Mesenteric fat pad (tissue), 1 donor: ENCODE data around the gene PUSL1. TPM values are rescaled to one million over a fixed set of nuclear protein-coding genes. Genes with fewer than 3 reads are reported as not detected.

Experiments
- DNase-seq: peaks from one replicate; pipeline ENCODE4 v3.0.0-alpha.2; 2020; ENCODE audit warnings: low spot score
- total RNA-seq: library from RNA; stranded (reverse); fragmentation: NEBNext Ultra II Directional; extraction: Animal tissue kit (Norgen Biotek cat#: 25700); gene quantifications from one replicate; pipeline ENCODE4 v1.2.1, GENCODE V29; 2021
- donor health status: DM: yes; HTN: yes; CAD: no.

PUSL1 gene
- total RNA-seq, 1 donor from 2014 or later, result 11.6 TPM

GRCh38 chr1:1293263-1294249 is 14.8 kb upstream of the PUSL1 start:
- DNase-seq, result no peak

- DNase-seq, result no peak
These were observed 14.0 kb upstream of the PUSL1 start for GRCh38 chr1:1294250-1294890.

- DNase-seq, result no peak
These were observed 13.1 kb upstream of the PUSL1 start for GRCh38 chr1:1295154-1295923.

GRCh38 chr1:1296070-1297061 is 12.0 kb upstream of the PUSL1 start:
- no peak for DNase-seq

GRCh38 chr1:1297802-1298424 is 10.5 kb upstream of the PUSL1 start:
- DNase-seq, result no peak

GRCh38 chr1:1298861-1299685 is 9.3 kb upstream of the PUSL1 start:
- no peak for DNase-seq

GRCh38 chr1:1299686-1300351 is 8.6 kb upstream of the PUSL1 start:
- DNase-seq, result no peak

GRCh38 chr1:1300352-1300739 is 8.1 kb upstream of the PUSL1 start:
- DNase-seq, result no peak

- DNase-seq, result no peak
These were observed 6.4 kb upstream of the PUSL1 start for GRCh38 chr1:1302006-1302430.

GRCh38 chr1:1302951-1303509 is 5.4 kb upstream of the PUSL1 start:
- no peak for DNase-seq

GRCh38 chr1:1303736-1304135 is 4.7 kb upstream of the PUSL1 start:
- DNase-seq, result no peak

GRCh38 chr1:1304331-1305299 is 3.8 kb upstream of the PUSL1 start:
- no peak for DNase-seq

GRCh38 chr1:1305300-1306069 is 2.9 kb upstream of the PUSL1 start:
- no peak for DNase-seq

GRCh38 chr1:1306070-1306660 is 2.2 kb upstream of the PUSL1 start:
- DNase-seq, result no peak

GRCh38 chr1:1306661-1307260 is 1.6 kb upstream of the PUSL1 start:
- no peak for DNase-seq
